Omental fat pad (tissue), 4 donors: ENCODE measurements around the gene TRIP4. TPM values are rescaled to one million over a fixed set of nuclear protein-coding genes. Genes with fewer than 3 reads are reported as not detected.
"Not testable (repeated sequence)": the region's sequence is repeated elsewhere in the genome, so short reads cannot be mapped to it uniquely, and the experiment has no call there.

Experiments
- ATAC-seq: fragments of 150-250 bp; one replicate; pipeline ENCODE4 v1.9.1; 2016; ENCODE audit warnings: mild to moderate bottlenecking, moderate library complexity; ENCODE audit not compliant: low FRiP score
- DNase-seq: peaks from one replicate; pipeline ENCODE4 v3.0.0-alpha.2; 2019; ENCODE audit warnings: low spot score
- CTCF ChIP-seq, 3 donors: fragments of 450-650 bp; IDR thresholded peaks; one replicate each; pipeline ENCODE4 v1.5.1; 2016 to 2017; ENCODE audit warnings: antibody characterized with exemption in 3 of 3, mild to moderate bottlenecking in 3 of 3, moderate library complexity in 2 of 3
- total RNA-seq, 4 donors: library from RNA; depleted of rRNA; stranded (reverse); fragments of >200 nt; gene quantifications; one replicate each; pipeline ENCODE4 v1.1.0, GENCODE V29; 2016

The TRIP4 gene
- total RNA-seq, 4 donors from 2014 or later, result 9.0 to 20.0 (median 11.4) TPM

DNA sequence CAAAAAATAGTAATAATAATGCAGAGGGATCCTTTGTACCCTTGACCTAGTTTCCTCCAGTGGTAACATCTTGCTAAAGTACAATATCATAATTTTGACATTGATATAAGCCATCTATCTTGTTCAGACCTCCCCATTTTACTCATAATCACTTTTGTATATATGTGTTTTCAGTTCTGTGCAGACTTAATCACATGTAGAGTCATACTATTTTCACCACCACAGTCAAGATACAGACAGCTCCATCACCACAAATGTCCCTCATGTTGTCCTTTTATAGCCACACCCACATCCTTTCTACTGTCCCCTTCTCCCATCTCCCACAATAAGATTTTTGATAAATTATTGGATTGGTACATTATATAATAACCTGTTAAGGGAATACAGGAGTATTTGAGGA is 98.2 kb downstream of the TRIP4 start:
- no peak for ATAC-seq
- TF ChIP-seq CTCF (IDR thresholded peaks at IDR 0.05), result no peak

GRCh38 chr15:64490598-64491259 is 103.1 kb downstream of the TRIP4 start:
- ATAC-seq (no peak), DNase-seq (no peak)
- no peak for TF ChIP-seq CTCF (IDR thresholded peaks at IDR 0.05)

More for the DNA sequence above, 98.2 kb downstream of the TRIP4 start:
- no peak for DNase-seq

DNA sequence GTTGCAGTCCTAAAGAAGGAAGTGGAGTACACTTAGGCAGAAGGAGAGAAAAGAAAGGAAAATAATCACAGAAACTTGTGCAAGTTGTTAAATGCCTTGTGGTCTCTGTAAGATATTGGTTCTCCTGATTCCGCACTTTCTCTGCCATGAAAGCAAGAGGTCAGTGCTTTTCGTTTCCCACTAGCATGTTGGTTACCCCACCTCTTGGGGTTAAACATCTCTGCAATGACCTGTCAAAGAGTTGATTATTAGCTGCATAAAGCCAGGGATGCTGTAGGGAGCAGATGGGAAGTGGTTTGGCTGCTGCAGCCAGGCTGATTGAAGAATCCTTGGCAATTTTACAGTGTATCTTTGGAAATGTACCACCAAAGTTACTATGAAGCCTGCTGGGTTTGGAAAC is 106.0 kb downstream of the TRIP4 start:
- no peak for DNase-seq
- no peak for ATAC-seq
- no peak for TF ChIP-seq CTCF (IDR thresholded peaks at IDR 0.05)

DNA sequence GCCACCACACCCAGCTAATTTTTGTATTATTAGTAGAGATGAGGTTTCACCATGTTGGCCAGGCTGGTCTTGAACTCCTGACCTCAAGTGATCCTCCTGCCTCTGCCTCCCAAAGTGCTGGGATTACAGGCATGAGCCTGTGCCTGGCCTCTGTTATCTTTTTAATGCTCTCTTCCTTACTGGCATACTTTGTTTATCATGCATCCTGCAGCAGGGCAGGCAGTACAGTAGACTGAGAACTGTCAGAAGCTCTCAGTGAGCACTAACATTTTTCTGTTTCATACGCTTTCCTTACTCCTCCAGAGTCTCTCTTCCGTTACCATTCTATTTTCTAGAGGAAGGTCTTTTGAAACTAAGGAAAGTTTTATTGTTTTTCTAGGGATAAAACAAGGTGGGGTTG is 108.3 kb downstream of the TRIP4 start:
- ATAC-seq, DNase-seq: not testable (repeated sequence)

GRCh38 chr15:64500695-64501395 is 113.2 kb downstream of the TRIP4 start:
- no peak for DNase-seq
- TF ChIP-seq CTCF (IDR thresholded peaks at IDR 0.05), result no peak
- no peak for ATAC-seq

DNA sequence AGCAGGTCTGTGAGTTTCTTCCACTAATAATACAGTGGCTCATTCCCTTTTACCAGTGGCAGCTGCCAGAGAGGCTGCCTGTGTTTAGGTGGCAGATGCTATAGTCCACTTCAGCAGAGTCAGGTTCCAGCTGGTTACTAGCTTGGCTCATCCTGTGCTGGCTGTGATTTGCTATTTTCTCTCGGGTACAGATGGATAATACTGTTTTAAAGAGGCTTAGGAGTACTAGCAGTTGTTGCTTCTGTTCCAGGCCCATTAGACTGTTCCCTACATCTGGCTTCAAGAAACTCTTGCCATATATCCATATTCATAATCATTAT is 113.7 kb downstream of the TRIP4 start:
- ATAC-seq (no peak), DNase-seq (no peak)

DNA sequence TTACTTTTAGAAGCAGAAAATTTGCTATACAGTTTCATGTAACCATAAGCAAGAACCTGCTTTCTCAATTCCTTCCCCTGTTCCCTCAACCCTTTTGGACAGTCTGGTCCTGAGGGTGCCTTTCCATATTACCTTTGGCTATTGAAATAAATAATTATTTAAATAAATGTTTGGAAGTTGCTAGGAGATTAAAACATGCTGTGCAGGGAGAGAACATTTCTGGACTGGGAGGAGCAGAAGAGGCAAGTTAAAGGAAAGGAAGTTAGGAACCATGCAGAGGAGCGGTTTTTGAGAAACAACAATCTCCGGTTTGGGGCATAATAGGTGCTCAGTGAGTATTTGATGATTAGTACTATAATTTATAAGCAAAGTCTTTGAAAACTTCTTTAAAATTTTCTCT is 114.5 kb downstream of the TRIP4 start:
- no peak for TF ChIP-seq CTCF (IDR thresholded peaks at IDR 0.05)
- DNase-seq (no peak), ATAC-seq (no peak)

More for the DNA sequence above, 113.7 kb downstream of the TRIP4 start:
- TF ChIP-seq CTCF (IDR thresholded peaks at IDR 0.05), result no peak
